Fibroblast of the aortic adventitia (primary cell): ENCODE data around the gene ARF1. TPM values are rescaled to one million over a fixed set of nuclear protein-coding genes. Genes with fewer than 3 reads are reported as not detected.

ENCODE experiments used
- DNase-seq: peaks from one replicate; pipeline ENCODE4 v3.0.0-alpha.2; 2010; ENCODE audit warnings: low read depth
- H3K4me3 ChIP-seq: 2 replicates; pipeline ENCODE4 v1.5.1; 2011; ENCODE audit warnings: low read depth, mild to moderate bottlenecking, control low read depth, low read length, moderate library complexity
- CTCF ChIP-seq: IDR thresholded peaks from 2 replicates; pipeline ENCODE4 v1.5.1; 2011; ENCODE audit warnings: mild to moderate bottlenecking, low read length, control low read depth, inconsistent platforms; ENCODE audit not compliant: insufficient read depth
- total RNA-seq: library from RNA; depleted of rRNA; stranded (reverse); fragments of >200 nt; gene quantifications from 2 replicates; pipeline ENCODE4 v1.2.3, GENCODE V29; 2012; ENCODE audit warnings: low replicate concordance

ARF1 gene
- total RNA-seq, 1 donor: 246 TPM

GRCh38 chr1:228114827-228115226 lies 32.3 kb downstream of the ARF1 start:
- no peak overlapping the region for H3K4me3 ChIP-seq
- no peak for TF ChIP-seq CTCF
- DNase-seq: no peak

GRCh38 chr1:228117335-228117734 lies 34.8 kb downstream of the ARF1 start:
- no peak for DNase-seq
- no peak for TF ChIP-seq CTCF
- H3K4me3 ChIP-seq: no peak overlapping the region

DNA sequence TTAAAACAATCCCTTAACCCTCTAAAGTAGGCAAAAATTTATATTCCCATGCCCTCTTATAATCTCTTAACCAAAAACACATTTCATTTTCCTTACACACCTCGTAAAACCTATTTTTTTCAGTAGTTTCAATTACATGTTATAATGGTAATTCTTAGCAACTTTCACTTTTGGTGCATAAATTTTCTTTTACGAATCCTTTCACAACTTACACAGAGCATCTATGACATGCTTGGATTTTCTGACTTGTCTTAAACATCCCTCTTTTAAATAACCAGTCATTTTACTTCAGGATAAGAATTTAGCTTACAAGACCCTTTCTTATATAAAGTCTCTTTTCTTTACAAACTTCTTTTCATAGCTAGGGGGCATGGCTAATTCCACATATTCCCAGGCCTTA lies 35.5 kb downstream of the ARF1 start:
- no peak for TF ChIP-seq CTCF
- no peak for DNase-seq
- no peak overlapping the region for H3K4me3 ChIP-seq

GRCh38 chr1:228120351-228120750 lies 37.8 kb downstream of the ARF1 start:
- no peak for TF ChIP-seq CTCF
- DNase-seq: peak; percentile 45
- no peak overlapping the region for H3K4me3 ChIP-seq

DNA sequence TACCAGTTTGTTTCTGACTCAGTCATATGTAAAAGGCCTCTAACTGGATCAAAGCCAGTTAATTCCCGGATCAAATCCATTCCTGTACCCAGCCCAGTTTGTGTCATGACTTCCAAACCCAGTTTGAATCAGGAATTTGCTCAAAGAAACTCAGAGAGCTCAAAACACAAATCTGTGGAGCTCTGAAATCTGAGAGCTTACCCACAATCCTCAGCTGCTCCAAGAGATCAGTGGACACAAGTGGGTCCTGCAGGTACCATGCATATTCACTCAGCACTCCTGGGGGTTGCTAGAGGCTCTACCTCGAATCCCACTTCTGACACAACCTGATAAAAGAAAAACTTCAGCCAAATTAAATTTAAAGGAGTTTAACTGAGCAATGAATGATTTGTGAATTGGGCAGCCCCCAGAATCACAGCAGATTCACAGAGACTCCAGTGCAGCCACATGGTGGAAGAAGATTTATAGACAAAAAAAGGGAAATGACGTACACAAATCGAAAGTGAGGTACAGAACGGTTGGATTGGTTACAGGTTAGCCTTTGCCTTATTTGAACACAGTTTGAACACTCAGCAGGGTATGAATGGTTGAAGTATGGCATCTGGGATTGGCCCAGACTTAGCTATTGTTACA lies 38.5 kb downstream of the ARF1 start:
- TF ChIP-seq CTCF: peak; percentile 10
- DNase-seq: peak; percentile 83
- no peak overlapping the region for H3K4me3 ChIP-seq

DNA sequence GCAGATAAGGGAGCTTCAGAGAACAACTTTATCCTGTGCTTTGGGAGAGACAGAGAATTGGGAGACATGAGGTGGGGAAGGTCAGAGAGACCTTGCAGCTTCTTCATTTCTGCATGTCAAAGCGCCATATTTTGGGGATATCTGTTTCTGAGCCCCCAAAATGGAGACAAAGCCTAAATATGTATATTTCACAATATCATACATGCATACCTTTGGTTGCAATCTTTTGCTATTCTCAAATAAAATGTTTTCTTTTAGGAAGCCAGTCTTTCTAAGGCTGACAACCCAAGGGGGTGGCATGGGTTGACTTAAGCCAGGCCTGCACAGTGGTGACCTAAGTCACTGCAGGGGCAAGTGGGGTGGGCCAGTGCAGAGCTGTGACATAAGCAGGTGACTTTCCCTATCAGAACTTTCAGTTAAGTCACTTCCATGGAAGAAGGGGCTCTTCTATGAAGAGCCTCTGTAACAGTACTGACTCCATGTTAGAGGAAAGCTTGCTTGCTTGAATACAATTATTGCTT lies 40.5 kb downstream of the ARF1 start:
- TF ChIP-seq CTCF: no peak

GRCh38 chr1:228123505-228123904 lies 41.0 kb downstream of the ARF1 start:
- no peak overlapping the region for H3K4me3 ChIP-seq
- TF ChIP-seq CTCF: no peak
- DNase-seq: no peak

More for the DNA sequence above, 40.5 kb downstream of the ARF1 start:
- H3K4me3 ChIP-seq: no peak overlapping the region
- DNase-seq: no peak
